NOMO-1 treated with dmso at 0.1 percent for 144 hours (cell line): Measurements from ENCODE around the gene DPM3.
"Not testable (repeated sequence)": the region's sequence is repeated elsewhere in the genome, so short reads cannot be mapped to it uniquely, and the experiment has no call there.

Source experiments
- DNase-seq: peaks from one replicate; lab custom pipeline; 2025; ENCODE audit not compliant: unreplicated experiment; lab: John Stamatoyannopoulos, UW

Gene DPM3

GRCh38 chr1:155162631-155163030 lies 22.3 kb upstream of the DPM3 start:
- not testable (repeated sequence) for DNase-seq

GRCh38 chr1:155160128-155160527 lies 19.8 kb upstream of the DPM3 start:
- DNase-seq, result no peak

- DNase-seq, result no peak
Measured at GRCh38 chr1:155158991-155159390, 18.7 kb upstream of the DPM3 start.

- not testable (repeated sequence) for DNase-seq
Measured at GRCh38 chr1:155155996-155156643, 15.8 kb upstream of the DPM3 start.

- DNase-seq, result no peak
Measured at GRCh38 chr1:155145491-155145890, 5.2 kb upstream of the DPM3 start.

- no peak for DNase-seq
Measured at GRCh38 chr1:155141749-155142148, 1.4 kb upstream of the DPM3 start.

- no peak for DNase-seq
Measured at GRCh38 chr1:155140630-155140953, 261 bp upstream of the DPM3 start.

GRCh38 chr1:155137154-155137949 lies 3.0 kb downstream of the DPM3 start:
- no peak for DNase-seq

- no peak for DNase-seq
Measured at GRCh38 chr1:155136748-155137147, 3.6 kb downstream of the DPM3 start.

GRCh38 chr1:155135415-155136028 lies 4.8 kb downstream of the DPM3 start, which contains the start of gene SLC50A1:
Gene SLC50A1 (plus strand): TSS chr1:155135852. CDS start chr1:155135912, 60 bp downstream.
- peak; percentile 89 for DNase-seq

GRCh38 chr1:155134880-155135414 lies 5.4 kb downstream of the DPM3 start:
- DNase-seq, result peak; percentile 60

- no peak for DNase-seq
Measured at GRCh38 chr1:155134322-155134721, 6.0 kb downstream of the DPM3 start.

GRCh38 chr1:155133799-155134281 lies 6.5 kb downstream of the DPM3 start:
- no peak for DNase-seq

- DNase-seq, result no peak
Measured at GRCh38 chr1:155131856-155132255, 8.5 kb downstream of the DPM3 start.

GRCh38 chr1:155131285-155131684 lies 9.0 kb downstream of the DPM3 start:
- no peak for DNase-seq

- DNase-seq, result no peak
Measured at GRCh38 chr1:155130272-155131006, 9.9 kb downstream of the DPM3 start.

- no peak for DNase-seq
Measured at GRCh38 chr1:155128755-155129473, 11.4 kb downstream of the DPM3 start.

- DNase-seq, result no peak
Measured at GRCh38 chr1:155127967-155128754, 12.2 kb downstream of the DPM3 start.

- no peak for DNase-seq
Measured at GRCh38 chr1:155127105-155127966, 13.0 kb downstream of the DPM3 start, which contains the start of gene EFNA1. Gene EFNA1 (plus strand): TSS chr1:155127876. CDS start chr1:155127978, 102 bp downstream.
